Neuronal stem cell (in vitro differentiated cells): Measurements from ENCODE around the gene TRIM14.
A peak's percentile ranks its signal among the peaks of the same experiment; 100 is the strongest.

ENCODE experiments used
- DNase-seq: peaks from one replicate; pipeline ENCODE4 v3.0.0-alpha.2; 2013; ENCODE audit warnings: low spot score
- H2AFZ ChIP-seq: one replicate; pipeline ENCODE4 v1.6.1; 2013; ENCODE audit warnings: mild to moderate bottlenecking, low read length, inconsistent platforms
- H2AK5ac ChIP-seq: 2 replicates; pipeline ENCODE4 v1.6.1; 2013; ENCODE audit warnings: low read depth, mild to moderate bottlenecking, inconsistent platforms, low read length, moderate library complexity, mixed read lengths
- H2BK120ac ChIP-seq: 2 replicates; pipeline ENCODE4 v1.6.1; 2013; ENCODE audit warnings: low read depth, mild to moderate bottlenecking, inconsistent platforms, low read length, moderate library complexity, mixed read lengths
- H2BK12ac ChIP-seq: one replicate; pipeline ENCODE4 v1.6.1; 2013; ENCODE audit warnings: low read length, inconsistent platforms
- H2BK15ac ChIP-seq: 2 replicates; pipeline ENCODE4 v1.6.1; 2013; ENCODE audit warnings: mild to moderate bottlenecking, low read length, inconsistent platforms, mixed read lengths
- H2BK5ac ChIP-seq: one replicate; pipeline ENCODE4 v1.6.1; 2013; ENCODE audit warnings: inconsistent platforms, mild to moderate bottlenecking, low read length, moderate library complexity
- H3K14ac ChIP-seq: one replicate; pipeline ENCODE4 v1.6.1; 2013; ENCODE audit warnings: low read length, inconsistent platforms
- H3K18ac ChIP-seq: 2 replicates; pipeline ENCODE4 v1.6.1; 2013; ENCODE audit warnings: low read length, inconsistent platforms
- H3K23ac ChIP-seq: 2 replicates; pipeline ENCODE4 v1.6.1; 2013; ENCODE audit warnings: low read depth, mild to moderate bottlenecking, mixed read lengths, low read length, inconsistent platforms; ENCODE audit not compliant: poor library complexity
- H3K27ac ChIP-seq: replicated peaks from 3 replicates; pipeline ENCODE4 v1.5.1; 2013; ENCODE audit warnings: low read length, inconsistent platforms
- H3K27me3 ChIP-seq, 3 experiments: 2 replicates each; pipeline ENCODE4 v1.6.1; 2013; ENCODE audit warnings: low read length in 3 of 3, mild to moderate bottlenecking in 2 of 3, inconsistent platforms in 1 of 3, low read depth in 1 of 3, mixed read lengths in 1 of 3, moderate library complexity in 1 of 3; ENCODE audit not compliant: control insufficient read depth in 3 of 3, insufficient read depth in 3 of 3
- H3K36me3 ChIP-seq, 2 donors: replicated peaks in 1 of 2; 2 replicates each; pipeline ENCODE4 v1.6.1; 2013; ENCODE audit warnings: low read length in 2 of 2; ENCODE audit not compliant: control insufficient read depth in 2 of 2, insufficient read depth in 2 of 2
- H3K4ac ChIP-seq: 2 replicates; pipeline ENCODE4 v1.6.1; 2013; ENCODE audit warnings: inconsistent platforms, mild to moderate bottlenecking, low read length, moderate library complexity
- H3K4me1 ChIP-seq, 2 donors: 1 replicate in 1 of 2; 2 replicates in 1 of 2; pipeline ENCODE4 v1.6.1; 2013; ENCODE audit warnings: low read length in 2 of 2, low read depth in 1 of 2; ENCODE audit not compliant: control insufficient read depth in 2 of 2, insufficient read depth in 1 of 2
- H3K4me2 ChIP-seq: one replicate; pipeline ENCODE4 v1.6.1; 2013; ENCODE audit warnings: mild to moderate bottlenecking, low read length, inconsistent platforms; ENCODE audit not compliant: insufficient read depth, poor library complexity, severe bottlenecking
- H3K4me3 ChIP-seq, 2 donors: 2 replicates each; pipeline ENCODE4 v1.5.1; 2013; ENCODE audit warnings: low read length in 2 of 2, mild to moderate bottlenecking in 2 of 2, inconsistent platforms in 1 of 2, moderate library complexity in 1 of 2
- H3K79me1 ChIP-seq: one replicate; pipeline ENCODE4 v1.6.1; 2013; ENCODE audit warnings: low read depth, mild to moderate bottlenecking, inconsistent platforms, low read length, moderate library complexity
- H3K9ac ChIP-seq: one replicate; pipeline ENCODE4 v1.6.1; 2013; ENCODE audit warnings: mild to moderate bottlenecking, low read depth, low read length, inconsistent platforms; ENCODE audit not compliant: poor library complexity
- H3K9me3 ChIP-seq, 2 donors: replicated peaks in 1 of 2; 2 replicates each; pipeline versions ENCODE3 to v1.6.1; 2013; ENCODE audit warnings: low read length in 2 of 2, mild to moderate bottlenecking in 2 of 2, inconsistent platforms in 1 of 2, low read depth in 1 of 2, mixed read lengths in 1 of 2, moderate library complexity in 1 of 2; ENCODE audit not compliant: control insufficient read depth in 2 of 2, insufficient read depth in 1 of 2
- H4K8ac ChIP-seq: one replicate; pipeline ENCODE4 v1.6.1; 2013; ENCODE audit warnings: low read depth, mild to moderate bottlenecking, inconsistent platforms, low read length, moderate library complexity
- H4K91ac ChIP-seq: one replicate; pipeline ENCODE4 v1.6.1; 2013; ENCODE audit warnings: low read length, low read depth, mild to moderate bottlenecking, inconsistent platforms; ENCODE audit not compliant: poor library complexity
- WGBS, 2 donors: extraction: QIAGEN DNeasy Blood & Tissue Kit; methylation state at CpG; one replicate each; pipeline ENCODE4 v1.1.7; 2013; ENCODE audit warnings: missing lambda C conversion rate in 2 of 2, mixed read lengths in 1 of 2; ENCODE audit not compliant: insufficient read length in 2 of 2, insufficient replicate concordance in 1 of 2; ENCODE audit errors: extremely low coverage in 2 of 2; 5-methylcytosine and 5-hydroxymethylcytosine counted together

The TRIM14 gene

DNA sequence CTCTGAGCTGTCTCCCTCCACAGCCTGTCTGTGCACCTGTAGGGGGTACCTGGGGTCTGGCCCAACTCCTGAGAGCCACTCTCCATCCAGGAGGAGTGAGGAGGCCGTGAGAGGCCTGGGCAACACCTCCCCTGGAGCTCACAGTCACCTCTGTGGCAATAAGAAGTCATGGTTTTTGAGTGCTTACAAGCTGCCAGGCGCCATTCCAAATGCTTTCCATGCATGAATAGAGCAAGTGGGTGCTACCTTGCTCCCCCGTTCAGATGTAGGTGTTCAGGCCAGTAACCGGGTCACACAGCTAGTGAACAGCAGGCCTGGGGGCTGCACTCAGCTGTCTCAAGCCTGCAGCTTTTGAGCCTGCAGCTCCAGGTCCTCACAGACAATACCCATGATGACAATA is 42.8 kb upstream of the TRIM14 start:
- H3K27me3 ChIP-seq, result peaks cover 0 to 29% (median 0%) of the 10 kb centered on the region in 3 experiments
- H3K23ac ChIP-seq, result no peak overlapping the region
- H3K4me2 ChIP-seq, result no peak overlapping the region
- H3K27ac ChIP-seq, result no peak overlapping the region
- no peak overlapping the region for H3K4me3 ChIP-seq
- no peaks in the 10 kb centered on the region for H3K79me1 ChIP-seq
- WGBS, 2 donors, result no CpG with 5 or more reads among the region's 4 CpGs
- no peak overlapping the region for H3K4ac ChIP-seq
- H2BK12ac ChIP-seq, result no peak overlapping the region
- H3K14ac ChIP-seq, result no peak overlapping the region
- no peak overlapping the region for H2BK120ac ChIP-seq
- no peak for DNase-seq
- peak overlapping the region; percentile 66 for H2AK5ac ChIP-seq
- H4K8ac ChIP-seq, result no peak overlapping the region
- no peak overlapping the region for H2AFZ ChIP-seq
- no peak overlapping the region for H2BK15ac ChIP-seq
- peaks cover 0 to 7% of the 10 kb centered on the region in 2 donors for H3K4me1 ChIP-seq
- no peaks in the 10 kb centered on the region for H3K36me3 ChIP-seq
- no peak overlapping the region for H3K18ac ChIP-seq
- H2BK5ac ChIP-seq, result no peak overlapping the region
- H3K9me3 ChIP-seq, result no peaks in the 10 kb centered on the region
- H3K9ac ChIP-seq, result no peak overlapping the region
- no peak overlapping the region for H4K91ac ChIP-seq

DNA sequence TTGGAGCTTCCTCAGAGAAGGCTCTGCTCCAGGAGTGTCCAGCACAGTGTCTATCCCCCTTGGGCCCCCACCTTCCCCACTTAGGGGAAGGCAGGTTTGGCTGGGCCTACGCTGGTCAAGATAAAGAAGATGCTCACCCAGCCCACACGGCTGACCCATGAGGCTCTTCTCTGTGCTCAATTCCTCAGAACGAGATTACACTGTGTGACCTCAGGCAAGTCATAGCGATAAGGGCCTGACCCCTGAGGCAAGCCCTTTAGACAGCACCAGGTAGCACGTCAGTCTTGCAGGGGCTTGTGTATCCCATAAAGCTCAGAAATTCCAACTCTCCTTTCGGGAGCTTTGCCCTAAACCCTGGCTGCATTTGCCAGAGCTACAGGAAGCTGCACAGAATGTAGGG is 40.8 kb upstream of the TRIM14 start:
- Histone ChIP-seq H3K4ac (no peak overlapping the region), H3K27me3 (peaks cover 0 to 19% (median 0%) of the 10 kb centered on the region in 3 experiments), H3K14ac (no peak overlapping the region), H3K9ac (no peak overlapping the region), H3K9me3 (no peaks in the 10 kb centered on the region), H4K91ac (no peak overlapping the region), H2BK15ac (no peak overlapping the region), H3K4me1 (peaks cover 0 to 7% of the 10 kb centered on the region in 2 donors), H2BK5ac (no peak overlapping the region), H3K4me2 (no peak overlapping the region), H3K18ac (no peak overlapping the region), H3K23ac (no peak overlapping the region), H2AK5ac (no peak overlapping the region), H4K8ac (no peak overlapping the region), H3K27ac (no peak overlapping the region), H3K4me3 (no peak overlapping the region), H2AFZ (no peak overlapping the region), H2BK120ac (no peak overlapping the region), H3K36me3 (no peaks in the 10 kb centered on the region), H2BK12ac (no peak overlapping the region), H3K79me1 (no peaks in the 10 kb centered on the region)
- no CpG with 5 or more reads among the region's 6 CpGs for WGBS, 2 donors
- DNase-seq, result no peak

DNA sequence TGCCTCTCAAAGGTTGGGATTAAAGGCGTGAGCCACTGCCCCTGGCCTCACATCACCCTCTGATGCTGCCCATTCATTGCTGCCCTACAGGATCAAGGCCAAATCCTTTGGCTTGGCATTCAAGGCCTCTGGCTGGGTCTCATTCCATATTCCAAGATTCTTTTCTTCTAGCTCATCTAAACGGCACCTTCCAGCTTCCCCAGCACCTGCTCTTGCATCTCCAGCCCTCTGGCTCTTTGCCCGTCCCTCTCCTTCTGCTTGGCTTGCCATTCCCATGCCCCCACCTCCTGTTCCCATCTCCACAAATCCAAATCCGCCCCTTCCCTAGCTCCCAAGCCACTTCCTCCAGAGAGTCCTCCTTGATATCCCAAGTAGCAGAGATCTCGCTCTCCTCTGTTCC is 40.3 kb upstream of the TRIM14 start:
- Histone ChIP-seq H2BK120ac (no peak overlapping the region), H3K18ac (no peak overlapping the region), H2AK5ac (no peak overlapping the region), H3K14ac (no peak overlapping the region), H3K27ac (no peak overlapping the region), H4K91ac (no peak overlapping the region), H2BK12ac (no peak overlapping the region), H3K23ac (no peak overlapping the region), H3K4me2 (no peak overlapping the region), H2AFZ (no peak overlapping the region), H3K36me3 (no peaks in the 10 kb centered on the region), H2BK5ac (no peak overlapping the region), H3K4me1 (peaks cover 0 to 7% of the 10 kb centered on the region in 2 donors), H3K4ac (no peak overlapping the region), H3K27me3 (peaks cover 0 to 19% (median 0%) of the 10 kb centered on the region in 3 experiments), H3K79me1 (no peaks in the 10 kb centered on the region), H3K9me3 (no peaks in the 10 kb centered on the region), H4K8ac (no peak overlapping the region), H3K4me3 (no peak overlapping the region), H2BK15ac (no peak overlapping the region), H3K9ac (peak overlapping the region; percentile 14)
- DNase-seq, result no peak
- no CpG with 5 or more reads among the region's 5 CpGs for WGBS, 2 donors

GRCh38 chr9:98158071-98158831 is 39.2 kb upstream of the TRIM14 start:
- Histone ChIP-seq H3K4me3 (no peak overlapping the region), H2AFZ (no peak overlapping the region), H3K4me2 (no peak overlapping the region), H2BK5ac (no peak overlapping the region), H3K27me3 (peaks cover 0 to 19% (median 0%) of the 10 kb centered on the region in 3 experiments), H4K91ac (no peak overlapping the region), H3K18ac (no peak overlapping the region), H4K8ac (no peak overlapping the region), H3K14ac (no peak overlapping the region), H2BK120ac (no peak overlapping the region), H3K9me3 (no peaks in the 10 kb centered on the region), H3K79me1 (no peaks in the 10 kb centered on the region), H3K23ac (no peak overlapping the region), H2BK15ac (no peak overlapping the region), H3K9ac (no peak overlapping the region), H3K4ac (no peak overlapping the region), H2AK5ac (no peak overlapping the region), H3K27ac (no peak overlapping the region), H3K36me3 (no peaks in the 10 kb centered on the region), H2BK12ac (no peak overlapping the region), H3K4me1 (peaks cover 0 to 7% of the 10 kb centered on the region in 2 donors)
- no CpG with 5 or more reads among the region's 4 CpGs for WGBS, 2 donors
- DNase-seq, result no peak
